Body of pancreas (tissue), 4 donors: ENCODE data around the gene FANCM.

Experiments used
- CTCF ChIP-seq, 7 experiments: fragments of 450-650 bp in 4 of 7; fragments of 200-600 bp in 3 of 7; sonication (generic) in 3 of 7; IDR thresholded peaks; one replicate each; pipeline ENCODE4 v1.5.1; 2016 to 2019; ENCODE audit warnings: antibody characterized with exemption in 7 of 7
- POLR2A ChIP-seq, 3 donors: fragments of 450-650 bp; IDR thresholded peaks; one replicate each; pipeline ENCODE4 v1.6.1; 2016; ENCODE audit warnings: antibody characterized with exemption in 3 of 3, mild to moderate bottlenecking in 2 of 3

- TF ChIP-seq CTCF (IDR thresholded peaks at IDR 0.05) (no peak), POLR2A (IDR thresholded peaks at IDR 0.05) (no peak)
Measured at GRCh38 chr14:45181806-45182205, 46.1 kb downstream of the FANCM start.
